H1 (cell line): Measurements from ENCODE around the gene MANSC4. TPM values are rescaled to one million over a fixed set of nuclear protein-coding genes. Genes with fewer than 3 reads are reported as not detected.

Experiments used
- ASH2L ChIP-seq: fragments of 200-600, 300-600 bp; sonication (generic); IDR thresholded peaks from one replicate; pipeline ENCODE4 v1.7.1; 2017; ENCODE audit warnings: low read length
- ZNF274 ChIP-seq: IDR thresholded peaks from 2 replicates; pipeline ENCODE4 v1.7.0; 2012; ENCODE audit warnings: low read length, borderline replicate concordance; ENCODE audit errors: extremely low read depth
- polyA plus RNA-seq, 7 experiments: library from polyadenylated mRNA; depleted of rRNA in 3 of 7; stranded (reverse) in 5 of 7; unstranded in 2 of 7; fragments of >200 nt in 5 of 7; fragments of 200-250 nt in 2 of 7; gene quantifications; 1 replicate in 5 of 7; 2 replicates in 1 of 7; 4 replicates in 1 of 7; pipeline versions ENCODE4 v1.2.1 to v1.2.3, GENCODE V29; 2011 to 2013; ENCODE audit warnings: missing spikeins in 2 of 7, mixed read lengths in 2 of 7
- total RNA-seq: library from RNA; stranded (reverse); fragmentation: NEBNext Ultra II Directional; extraction: Animal tissue kit (Norgen Biotek cat#: 25700); gene quantifications from 2 replicates; pipeline ENCODE4 v1.2.1, GENCODE V29; 2021
- TF ChIP-seq, protein P1 (sequence below): IDR thresholded peaks from 2 replicates; pipeline ENCODE4 v1.6.1; 2011; ENCODE audit warnings: low read depth, mild to moderate bottlenecking, low read length; ENCODE audit not compliant: insufficient read depth

Gene MANSC4
- total and polyA plus RNA-seq, 2 of the 8 experiments (the other 6 are each of a cell fraction or from before 2014, with no cell fraction given) = not detected

DNA sequence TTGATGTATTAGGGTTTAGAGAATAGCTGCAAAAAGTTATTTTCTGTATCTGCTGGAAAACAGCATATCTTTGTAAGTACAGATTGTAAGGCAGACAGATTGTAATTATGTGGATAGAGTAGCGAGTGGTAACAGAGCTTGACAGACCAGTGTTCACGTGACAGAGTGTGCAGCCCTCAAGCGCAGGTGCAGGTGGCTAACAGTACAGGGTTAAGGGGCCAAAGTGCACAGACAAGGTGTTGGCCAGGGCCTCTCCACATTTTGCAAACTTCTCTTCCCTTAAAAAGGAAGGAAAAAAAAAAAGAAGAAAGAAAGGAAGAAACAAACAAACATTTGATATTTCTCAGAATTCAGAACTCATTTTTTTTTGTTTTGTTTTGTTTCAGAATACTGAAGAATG lies 25.2 kb downstream of the MANSC4 start (continued):
- TF ChIP-seq ZNF274 = no peak
- TF ChIP-seq, protein P1, sequence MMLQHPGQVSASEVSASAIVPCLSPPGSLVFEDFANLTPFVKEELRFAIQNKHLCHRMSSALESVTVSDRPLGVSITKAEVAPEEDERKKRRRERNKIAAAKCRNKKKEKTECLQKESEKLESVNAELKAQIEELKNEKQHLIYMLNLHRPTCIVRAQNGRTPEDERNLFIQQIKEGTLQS = no peak
- TF ChIP-seq ASH2L = no peak
